Measurements from ENCODE around the gene FASLG.

- TF ChIP-seq CTCF (IDR thresholded peaks at IDR 0.05; ENCODE audit: insufficient read depth, low read length) (no peak), SPI1 (IDR thresholded peaks at IDR 0.05; ENCODE audit: borderline replicate concordance, low read depth) (no peak), GABPA (IDR thresholded peaks at IDR 0.05; ENCODE audit: low read depth) (no peak), POLR2AphosphoS5 (IDR thresholded peaks at IDR 0.05; ENCODE audit: low read depth) (no peak)
These were observed 2.2 kb downstream of the FASLG start for GRCh38 chr1:172661107-172661506.
